HG02884 (cell line): ENCODE data around the gene SSNA1.
"Not testable (repeated sequence)": the region's sequence is repeated elsewhere in the genome, so short reads cannot be mapped to it uniquely, and the experiment has no call there.

Source experiments
- ATAC-seq: cut with Tn5 transposase; IDR thresholded peaks from one replicate; pipeline ENCODE4 v1.9.1; 2021; ENCODE audit warnings: mild to moderate bottlenecking, moderate library complexity; ENCODE audit not compliant: unreplicated experiment

Gene SSNA1

DNA sequence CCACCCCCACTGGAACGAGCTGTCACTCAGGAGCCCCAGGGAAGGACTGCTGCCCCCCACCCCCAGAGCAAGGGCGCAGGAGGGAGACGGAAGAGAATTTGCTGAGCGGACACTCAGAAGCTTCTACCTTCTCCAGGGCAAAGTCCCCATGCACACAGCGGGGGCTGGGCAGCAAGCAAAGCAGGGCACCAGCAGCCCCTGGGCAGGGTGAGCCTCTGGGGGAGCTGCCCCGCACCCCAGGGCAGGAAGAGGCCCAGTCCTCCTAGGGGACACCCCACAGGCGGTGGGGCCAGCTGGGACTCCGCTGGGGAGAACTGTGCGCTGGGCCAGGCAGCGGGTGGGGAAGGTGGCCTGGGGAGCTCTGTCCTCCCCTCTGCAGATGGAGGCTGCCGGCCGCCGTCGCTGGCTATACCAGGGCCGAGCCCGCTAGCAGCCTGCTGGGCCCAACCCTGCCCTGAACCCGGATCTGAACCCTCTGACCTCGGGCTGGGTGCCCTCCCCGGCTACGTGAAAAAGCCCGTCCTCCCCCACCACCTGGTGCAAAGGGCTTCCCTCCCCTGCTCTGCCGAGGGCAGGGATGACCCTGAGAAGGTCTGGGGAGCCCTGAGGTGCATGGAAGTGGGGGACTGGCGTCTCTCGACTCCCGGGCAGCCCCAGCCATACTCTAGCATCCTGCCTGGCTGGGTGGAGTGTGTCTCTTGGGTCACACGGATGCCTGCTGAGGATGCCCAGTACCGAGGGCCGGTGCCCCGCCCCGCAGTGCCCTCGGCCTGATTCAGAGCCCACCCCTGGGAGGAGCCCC lies 41.6 kb downstream of the SSNA1 start:
- ATAC-seq, result no peak

DNA sequence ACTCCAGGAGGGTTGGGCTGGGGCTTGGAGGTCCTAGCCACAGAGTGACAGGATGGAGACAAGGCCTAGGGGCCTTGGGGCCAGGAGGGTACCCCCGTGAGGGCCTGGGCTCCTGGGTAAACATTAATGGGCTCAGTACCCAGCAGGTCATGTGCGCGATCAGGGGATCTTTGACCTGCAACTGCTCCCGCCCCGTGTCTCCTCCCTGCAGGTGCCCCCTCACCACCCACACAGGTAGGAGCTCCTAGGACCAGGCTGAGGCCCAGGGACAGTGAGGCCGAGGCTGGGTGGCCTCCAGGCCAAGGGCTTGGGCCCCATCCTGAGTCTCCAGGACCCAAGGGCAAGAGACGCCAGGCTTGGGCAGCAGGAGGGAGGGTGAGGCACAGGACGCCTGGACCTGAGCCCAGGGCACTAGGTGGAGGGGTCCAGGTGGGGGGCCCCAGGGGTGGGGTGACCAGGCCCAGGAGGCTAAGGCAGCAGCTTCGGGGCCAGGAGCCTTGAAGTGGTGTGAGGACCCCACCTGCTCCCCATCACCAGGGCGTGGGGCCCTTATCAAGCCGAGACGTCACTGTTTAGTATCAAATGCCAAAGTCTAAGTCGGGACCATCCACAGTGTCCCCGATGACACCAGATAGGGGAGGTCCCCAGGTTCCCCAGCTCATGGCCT lies 42.4 kb downstream of the SSNA1 start, which contains the start of gene SLC34A3:
SLC34A3 (plus strand) TSS at position 197 of the 667 bp plus-strand sequence. CDS start 802 bp downstream, outside the sequence.
- no peak for ATAC-seq

DNA sequence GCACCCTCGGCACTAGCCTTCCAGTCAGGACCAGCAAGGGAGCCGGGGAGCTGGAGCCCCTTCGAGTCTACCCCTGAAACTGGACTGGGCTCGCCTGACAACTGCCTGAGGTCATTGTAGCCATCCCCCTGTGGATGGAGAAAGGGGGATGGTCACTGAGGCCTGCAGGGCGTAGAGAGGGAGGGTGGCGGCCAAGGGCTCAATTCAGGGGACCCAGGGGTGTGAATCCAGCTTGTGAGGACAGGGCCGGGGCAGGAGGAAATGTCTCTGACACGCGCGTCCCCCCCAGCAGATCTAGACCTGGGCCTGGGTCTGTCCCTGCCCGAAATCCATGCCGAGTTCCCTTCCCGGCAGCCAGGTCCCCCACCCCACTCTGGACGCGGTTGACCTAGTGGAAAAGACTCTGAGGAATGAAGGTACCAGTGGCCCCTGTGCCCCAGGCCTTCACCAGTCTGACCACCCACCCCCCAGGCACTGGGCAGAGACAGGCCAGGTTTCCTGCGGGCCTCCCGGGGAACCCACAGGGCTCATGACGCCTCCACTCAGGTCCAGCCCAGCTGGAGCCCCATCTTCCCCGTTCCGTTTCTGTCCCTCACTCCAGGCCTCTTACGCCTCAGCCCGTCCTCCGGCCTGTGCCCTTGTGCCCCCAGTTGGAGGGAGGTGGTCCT lies 43.0 kb downstream of the SSNA1 start:
- no peak for ATAC-seq

DNA sequence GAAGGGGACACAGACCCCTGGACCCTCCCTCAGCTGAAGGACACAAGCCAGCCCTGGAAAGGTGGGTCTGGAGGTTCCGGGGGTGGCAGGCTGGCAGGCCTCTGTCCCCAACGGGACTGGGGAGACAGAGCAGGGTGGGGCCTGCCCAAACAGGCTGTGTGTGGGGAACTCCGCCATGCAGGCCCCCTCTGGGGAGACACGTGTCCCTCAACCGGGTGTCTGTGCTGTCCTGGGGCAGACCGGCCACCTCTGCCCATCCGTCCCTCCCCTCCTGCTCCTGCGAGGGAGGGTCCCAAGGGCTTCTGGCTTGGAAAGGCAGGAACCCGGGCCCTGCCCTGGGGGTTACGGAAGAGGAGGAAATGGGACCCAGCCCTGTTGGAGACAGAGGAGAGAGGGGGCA lies 43.6 kb downstream of the SSNA1 start:
- ATAC-seq, result no peak

DNA sequence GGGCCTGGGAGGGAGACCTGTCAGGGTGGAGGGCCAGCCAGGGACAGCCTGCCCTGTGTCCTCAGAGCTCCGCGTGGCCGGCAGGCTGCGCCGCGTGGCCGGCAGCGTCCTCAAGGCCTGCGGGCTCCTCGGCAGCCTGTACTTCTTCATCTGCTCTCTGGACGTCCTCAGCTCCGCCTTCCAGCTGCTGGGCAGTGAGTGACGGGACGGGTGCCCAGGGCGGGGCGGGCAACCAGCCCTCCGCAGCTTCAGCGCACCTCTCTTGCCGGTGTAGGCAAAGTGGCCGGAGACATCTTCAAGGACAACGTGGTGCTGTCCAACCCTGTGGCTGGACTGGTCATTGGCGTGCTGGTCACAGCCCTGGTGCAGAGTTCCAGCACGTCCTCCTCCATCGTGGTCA lies 44.0 kb downstream of the SSNA1 start:
- no peak for ATAC-seq

DNA sequence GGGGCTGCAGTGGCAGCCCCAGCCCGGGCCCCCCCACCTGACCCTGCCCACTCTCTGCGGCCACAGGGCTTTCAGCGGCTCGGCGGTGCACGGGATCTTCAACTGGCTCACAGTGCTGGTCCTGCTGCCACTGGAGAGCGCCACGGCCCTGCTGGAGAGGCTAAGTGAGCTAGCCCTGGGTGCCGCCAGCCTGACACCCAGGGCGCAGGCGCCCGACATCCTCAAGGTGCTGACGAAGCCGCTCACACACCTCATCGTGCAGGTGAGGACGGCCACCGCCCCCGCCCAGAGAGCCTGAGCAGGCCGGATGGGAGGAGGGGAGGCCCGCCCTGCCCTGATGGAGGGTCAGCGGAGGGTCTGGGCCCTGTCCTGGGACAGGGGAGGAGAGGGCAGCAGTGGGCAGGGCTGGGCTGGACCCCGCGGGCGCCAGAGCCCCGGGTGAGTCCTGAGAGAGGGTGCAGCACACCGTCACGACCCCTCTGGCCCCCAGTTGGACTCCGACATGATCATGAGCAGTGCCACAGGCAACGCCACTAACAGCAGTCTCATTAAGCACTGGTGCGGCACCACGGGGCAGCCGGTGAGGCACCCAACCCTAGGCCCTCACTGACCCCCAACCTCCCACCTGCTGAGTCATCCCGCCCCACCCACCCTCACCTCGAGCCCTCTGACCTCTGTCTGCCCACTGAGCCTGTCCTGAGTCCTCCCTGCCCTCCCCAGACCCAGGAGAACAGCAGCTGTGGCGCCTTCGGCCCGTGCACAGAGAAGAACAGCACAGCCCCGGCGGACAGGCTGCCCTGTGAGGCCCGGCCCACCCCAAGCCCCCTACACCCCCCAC lies 44.9 kb downstream of the SSNA1 start:
- no peak for ATAC-seq

DNA sequence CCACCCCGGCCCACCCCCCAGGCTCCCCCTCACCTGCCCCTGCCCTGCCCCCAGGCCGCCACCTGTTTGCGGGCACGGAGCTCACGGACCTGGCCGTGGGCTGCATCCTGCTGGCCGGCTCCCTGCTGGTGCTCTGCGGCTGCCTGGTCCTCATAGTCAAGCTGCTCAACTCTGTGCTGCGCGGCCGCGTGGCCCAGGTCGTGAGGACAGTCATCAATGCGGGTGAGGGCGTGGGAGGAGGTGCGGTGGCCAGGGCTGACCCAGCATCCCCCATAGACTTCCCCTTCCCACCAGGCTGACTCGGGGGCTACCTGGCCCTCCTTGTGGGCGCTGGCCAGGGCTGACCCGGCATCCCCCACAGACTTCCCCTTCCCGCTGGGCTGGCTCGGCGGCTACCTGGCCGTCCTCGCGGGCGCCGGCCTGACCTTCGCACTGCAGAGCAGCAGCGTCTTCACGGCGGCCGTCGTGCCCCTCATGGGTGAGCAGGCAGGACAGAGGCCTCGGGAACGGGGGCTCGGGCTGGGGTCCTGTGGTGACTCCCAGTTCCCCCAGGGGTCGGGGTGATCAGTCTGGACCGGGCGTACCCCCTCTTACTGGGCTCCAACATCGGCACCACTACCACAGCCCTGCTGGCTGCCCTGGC lies 45.7 kb downstream of the SSNA1 start:
- ATAC-seq, result no peak

DNA sequence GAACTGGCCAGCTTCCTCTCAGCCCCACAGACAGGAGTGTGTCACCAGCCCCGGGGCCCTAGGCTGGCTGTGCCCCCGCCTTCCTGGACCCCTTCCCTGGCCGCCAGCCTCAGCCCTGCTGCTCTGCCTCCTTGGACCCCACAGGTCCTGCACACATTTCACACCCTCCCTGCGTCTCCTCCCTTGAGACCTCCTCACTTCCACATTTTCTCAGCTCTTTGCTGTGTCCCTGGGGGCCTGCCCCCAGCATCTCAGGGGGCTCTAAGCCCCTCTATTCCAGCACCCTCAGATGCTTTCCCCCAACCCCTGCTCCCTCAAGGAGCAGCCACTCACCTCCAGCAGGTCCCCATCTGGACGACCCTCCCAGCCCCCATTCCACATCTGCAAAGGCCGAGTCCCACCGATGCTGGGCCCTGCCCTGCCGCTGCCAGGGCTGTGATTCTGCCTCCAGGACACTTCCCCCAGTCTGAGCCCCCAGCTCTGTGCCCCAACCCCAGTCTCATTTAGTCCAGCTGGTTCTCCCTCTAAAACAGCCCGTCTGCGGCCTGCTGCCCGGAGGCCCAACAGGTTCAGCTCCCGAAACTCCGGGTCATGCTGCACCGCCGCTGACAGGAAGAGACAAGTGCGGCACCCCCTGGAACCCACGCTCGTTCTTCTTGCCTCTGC lies 46.4 kb downstream of the SSNA1 start:
- no peak for ATAC-seq

DNA sequence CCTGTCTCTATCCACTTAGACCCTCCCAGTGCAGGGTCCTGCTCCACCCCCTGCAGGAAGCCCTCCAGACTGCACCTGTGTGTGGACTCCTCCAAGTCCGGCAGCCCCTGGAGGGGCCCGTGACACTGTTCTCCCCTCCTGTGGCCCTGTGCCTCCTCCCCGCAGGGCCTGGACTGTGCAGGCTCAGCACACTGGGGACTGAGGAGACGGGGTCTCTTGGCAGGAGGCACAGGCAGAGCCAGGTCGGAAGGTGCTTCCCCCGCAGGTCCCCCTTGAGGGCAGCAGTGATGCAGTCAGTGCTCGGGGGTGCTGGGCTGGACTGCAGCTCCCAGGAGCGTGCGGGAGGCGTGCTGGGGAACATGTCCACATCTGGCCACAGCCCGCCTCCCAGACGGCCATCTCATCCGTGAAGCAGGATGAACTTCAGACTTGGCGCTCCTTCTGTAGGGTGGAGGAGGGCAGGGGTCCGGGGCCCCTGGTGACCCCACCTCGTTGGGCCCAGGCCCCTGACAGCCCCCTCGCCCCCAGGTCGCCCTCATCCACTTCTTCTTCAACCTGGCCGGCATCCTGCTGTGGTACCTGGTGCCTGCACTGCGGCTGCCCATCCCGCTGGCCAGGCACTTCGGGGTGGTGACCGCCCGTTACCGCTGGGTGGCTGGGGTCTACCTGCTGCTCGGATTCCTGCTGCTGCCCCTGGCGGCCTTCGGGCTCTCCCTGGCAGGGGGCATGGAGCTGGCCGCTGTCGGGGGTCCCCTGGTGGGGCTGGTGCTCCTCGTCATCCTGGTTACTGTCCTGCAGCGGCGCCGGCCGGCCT lies 47.2 kb downstream of the SSNA1 start:
- ATAC-seq, result no peak

DNA sequence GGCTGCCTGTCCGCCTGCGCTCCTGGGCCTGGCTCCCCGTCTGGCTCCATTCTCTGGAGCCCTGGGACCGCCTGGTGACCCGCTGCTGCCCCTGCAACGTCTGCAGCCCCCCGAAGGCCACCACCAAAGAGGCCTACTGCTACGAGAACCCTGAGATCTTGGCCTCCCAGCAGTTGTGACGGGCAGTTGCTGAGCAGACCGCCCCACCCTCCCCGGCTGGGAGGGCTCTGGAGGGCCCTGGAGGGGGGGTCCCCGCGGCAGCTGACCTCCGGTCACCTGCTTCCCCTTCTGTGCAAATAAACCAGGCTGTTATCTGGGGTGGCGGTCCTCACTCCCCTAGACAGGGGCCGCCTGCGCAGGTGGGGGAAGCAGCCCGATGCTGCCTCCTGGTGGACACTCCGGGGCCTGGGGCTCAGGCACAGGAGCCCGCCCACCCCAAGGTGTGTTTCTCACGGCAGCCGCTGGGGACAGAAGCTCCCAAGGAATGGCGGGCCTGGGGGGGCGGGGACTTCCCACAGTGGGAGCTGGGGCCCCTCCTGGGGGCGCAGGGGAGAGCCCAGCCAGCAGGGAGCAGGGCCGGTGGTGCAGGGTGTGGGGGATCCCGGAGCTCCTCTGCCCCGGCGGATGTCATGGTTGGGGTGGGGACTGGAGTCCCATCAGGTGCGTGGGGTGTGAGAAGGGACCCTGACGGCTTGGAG lies 47.9 kb downstream of the SSNA1 start:
- no peak for ATAC-seq

DNA sequence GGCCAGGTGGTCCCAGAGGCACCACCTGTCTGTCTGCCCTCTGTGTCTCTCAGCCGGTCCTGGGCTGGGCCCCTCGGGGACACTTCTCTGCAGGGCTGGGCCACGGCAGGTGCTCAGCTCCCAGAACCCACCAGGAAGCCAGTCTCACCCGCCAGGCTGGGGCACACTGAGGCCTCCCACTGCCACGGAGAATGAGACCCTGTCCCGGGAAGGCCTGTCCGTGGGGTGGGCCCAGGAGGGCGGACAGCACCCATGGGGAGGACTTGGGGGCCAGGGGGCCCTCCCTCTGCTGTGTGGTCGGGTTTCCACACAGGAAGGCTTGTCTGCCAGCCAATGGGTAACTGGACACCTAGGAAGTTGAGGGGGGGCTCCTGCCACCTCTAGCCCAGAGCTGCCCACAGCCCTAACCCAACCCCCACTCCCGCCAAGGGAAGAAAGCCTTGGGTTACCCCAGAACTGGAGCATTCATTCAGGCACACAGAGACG lies 48.5 kb downstream of the SSNA1 start:
- no peak for ATAC-seq

DNA sequence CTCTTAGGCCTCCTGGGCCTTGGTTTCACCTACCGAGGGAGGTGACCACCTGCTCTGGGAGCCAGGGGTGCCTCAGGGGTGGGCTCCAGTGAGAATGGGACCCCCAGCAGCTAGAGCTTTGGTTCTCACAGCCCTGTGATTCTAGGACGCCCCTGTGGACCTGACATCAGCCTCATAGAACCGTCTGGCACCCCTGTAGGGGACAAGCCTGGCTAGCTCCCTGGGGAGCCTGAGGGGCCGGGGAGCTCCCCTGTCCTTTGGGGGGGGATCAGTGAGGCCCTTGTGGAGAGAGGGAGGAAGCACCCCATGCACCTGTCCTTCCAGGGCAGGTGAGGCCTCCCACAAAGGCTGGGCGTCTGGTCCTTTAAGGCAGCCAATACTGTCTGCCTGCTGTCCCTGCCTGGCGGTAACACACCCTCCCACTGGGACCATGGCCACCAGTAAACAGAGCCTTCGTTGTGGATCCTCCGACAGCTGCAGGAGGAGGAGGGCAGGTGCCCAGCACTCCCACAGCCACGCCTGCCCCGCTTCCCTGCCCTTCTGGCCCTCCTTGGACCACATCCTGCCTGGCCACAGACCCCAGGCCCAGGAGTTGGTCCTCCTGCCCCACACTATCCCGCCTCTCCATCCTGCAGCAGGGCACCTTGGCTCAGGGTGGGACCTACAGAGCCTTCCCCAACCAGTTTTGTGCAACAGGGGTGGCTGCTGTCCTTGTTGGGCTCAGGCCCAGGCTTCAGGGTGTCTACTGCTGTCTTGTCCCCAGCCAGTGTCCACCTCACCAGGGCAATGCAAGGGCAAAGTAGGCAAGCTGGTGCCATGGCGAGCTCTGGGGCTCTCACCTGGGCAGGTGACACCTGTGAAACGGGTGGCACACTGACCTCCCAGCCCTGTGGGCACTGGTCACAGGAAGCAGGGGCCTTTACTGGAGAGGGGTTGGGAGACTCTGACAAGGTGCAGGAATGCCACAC lies 49.6 kb downstream of the SSNA1 start:
- ATAC-seq, result no peak

DNA sequence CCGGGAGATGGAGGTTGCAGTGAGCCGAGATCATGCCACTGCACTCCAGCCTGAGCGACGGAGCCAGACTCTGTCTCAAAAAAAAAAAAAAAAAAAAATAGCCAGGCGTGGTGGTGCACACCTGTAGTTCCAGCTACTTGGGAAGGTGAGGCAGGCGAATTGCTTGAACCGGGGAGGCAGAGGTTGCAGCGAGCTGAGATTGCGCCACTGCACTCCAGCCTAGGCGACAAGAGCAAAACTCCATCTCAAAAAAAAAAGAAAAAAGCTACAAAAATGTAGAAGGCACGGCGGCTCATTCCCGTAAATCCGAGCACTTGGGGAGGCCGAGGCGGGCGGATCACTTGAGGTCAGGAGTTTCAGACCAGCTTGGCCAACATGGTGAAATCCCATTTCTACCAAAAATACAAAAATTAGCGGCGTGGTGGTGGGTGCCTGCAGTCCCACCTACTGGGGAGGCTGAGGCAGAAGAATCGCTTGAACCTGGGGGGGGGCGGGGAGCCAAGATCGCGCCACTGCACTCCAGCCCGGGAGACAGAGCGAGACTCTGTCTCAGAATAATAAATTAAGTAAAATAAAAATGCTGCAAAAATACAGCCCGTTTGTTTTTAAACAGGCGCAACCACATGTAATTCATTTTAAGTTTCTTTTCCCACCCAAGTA lies 51.2 kb downstream of the SSNA1 start:
- not testable (repeated sequence) for ATAC-seq
